C4-2B (cell line): ENCODE results near the gene CDK12.

Experiments
- ZFX ChIP-seq: fragments of 450-650 bp; IDR thresholded peaks from 2 replicates; pipeline ENCODE4 v1.6.1; 2017
- TF ChIP-seq, protein P1 (sequence below): fragments of 450-650 bp; conservative IDR thresholded peaks from 2 replicates; pipeline ENCODE4 v1.5.1; 2017; ENCODE audit warnings: mild to moderate bottlenecking

DNA sequence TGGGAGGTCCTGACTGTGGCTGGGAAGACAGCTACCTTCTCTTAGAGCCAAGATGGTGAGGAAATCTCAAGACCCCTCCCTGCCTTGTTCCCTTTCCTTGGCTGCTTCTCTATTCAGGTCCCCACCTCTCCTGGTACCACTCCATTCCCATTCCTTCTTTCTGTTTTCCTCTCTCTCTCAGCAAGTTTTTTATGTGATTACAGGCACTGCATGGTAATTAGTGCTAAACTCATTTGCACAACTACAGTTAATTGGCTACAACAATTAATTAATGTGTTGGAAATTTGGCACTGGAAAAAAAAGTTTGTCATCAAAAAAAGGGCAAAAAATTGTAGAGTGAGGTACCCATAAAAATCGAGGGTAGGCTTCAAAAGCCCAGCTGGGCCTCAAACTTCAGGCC, 101.1 kb downstream of the CDK12 start:
- TF ChIP-seq, protein P1, sequence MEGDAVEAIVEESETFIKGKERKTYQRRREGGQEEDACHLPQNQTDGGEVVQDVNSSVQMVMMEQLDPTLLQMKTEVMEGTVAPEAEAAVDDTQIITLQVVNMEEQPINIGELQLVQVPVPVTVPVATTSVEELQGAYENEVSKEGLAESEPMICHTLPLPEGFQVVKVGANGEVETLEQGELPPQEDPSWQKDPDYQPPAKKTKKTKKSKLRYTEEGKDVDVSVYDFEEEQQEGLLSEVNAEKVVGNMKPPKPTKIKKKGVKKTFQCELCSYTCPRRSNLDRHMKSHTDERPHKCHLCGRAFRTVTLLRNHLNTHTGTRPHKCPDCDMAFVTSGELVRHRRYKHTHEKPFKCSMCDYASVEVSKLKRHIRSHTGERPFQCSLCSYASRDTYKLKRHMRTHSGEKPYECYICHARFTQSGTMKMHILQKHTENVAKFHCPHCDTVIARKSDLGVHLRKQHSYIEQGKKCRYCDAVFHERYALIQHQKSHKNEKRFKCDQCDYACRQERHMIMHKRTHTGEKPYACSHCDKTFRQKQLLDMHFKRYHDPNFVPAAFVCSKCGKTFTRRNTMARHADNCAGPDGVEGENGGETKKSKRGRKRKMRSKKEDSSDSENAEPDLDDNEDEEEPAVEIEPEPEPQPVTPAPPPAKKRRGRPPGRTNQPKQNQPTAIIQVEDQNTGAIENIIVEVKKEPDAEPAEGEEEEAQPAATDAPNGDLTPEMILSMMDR, result no peak
- no peak for TF ChIP-seq ZFX
